ENCODE data around the gene MICALL2.

Gene MICALL2

GRCh38 chr7:1418505-1419309 is 40.6 kb downstream of the MICALL2 start:
- DNase-seq (ENCODE audit: low spot score), result peak; percentile 35

DNA sequence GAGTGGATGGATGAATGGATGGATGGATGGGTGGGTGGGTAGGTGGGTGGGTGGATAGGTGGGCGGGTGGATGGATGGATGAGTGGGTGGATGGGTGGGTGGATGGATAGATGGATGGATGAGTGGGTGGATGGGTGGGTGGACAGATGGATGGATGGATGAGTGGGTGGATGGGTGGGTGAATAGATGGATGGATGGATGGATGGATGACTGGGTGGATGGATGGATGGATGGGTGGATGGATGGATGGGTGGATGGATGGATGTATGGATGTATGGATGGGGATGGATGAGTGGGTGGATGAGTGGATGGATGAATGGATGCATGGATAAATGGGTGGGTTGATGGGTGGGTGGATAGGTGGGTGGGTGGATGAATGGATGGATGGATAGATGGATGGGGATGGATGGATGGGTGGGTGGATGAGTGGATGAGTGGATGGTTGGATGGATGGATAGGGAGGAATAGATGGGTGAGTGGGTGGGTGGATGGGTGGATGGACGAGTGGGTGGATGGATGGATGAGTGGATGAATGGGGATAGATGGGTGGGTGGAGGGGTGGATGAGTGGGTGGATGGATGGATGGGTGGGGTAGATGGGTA is 43.8 kb downstream of the MICALL2 start:
- no peak for DNase-seq (ENCODE audit: low spot score)

DNA sequence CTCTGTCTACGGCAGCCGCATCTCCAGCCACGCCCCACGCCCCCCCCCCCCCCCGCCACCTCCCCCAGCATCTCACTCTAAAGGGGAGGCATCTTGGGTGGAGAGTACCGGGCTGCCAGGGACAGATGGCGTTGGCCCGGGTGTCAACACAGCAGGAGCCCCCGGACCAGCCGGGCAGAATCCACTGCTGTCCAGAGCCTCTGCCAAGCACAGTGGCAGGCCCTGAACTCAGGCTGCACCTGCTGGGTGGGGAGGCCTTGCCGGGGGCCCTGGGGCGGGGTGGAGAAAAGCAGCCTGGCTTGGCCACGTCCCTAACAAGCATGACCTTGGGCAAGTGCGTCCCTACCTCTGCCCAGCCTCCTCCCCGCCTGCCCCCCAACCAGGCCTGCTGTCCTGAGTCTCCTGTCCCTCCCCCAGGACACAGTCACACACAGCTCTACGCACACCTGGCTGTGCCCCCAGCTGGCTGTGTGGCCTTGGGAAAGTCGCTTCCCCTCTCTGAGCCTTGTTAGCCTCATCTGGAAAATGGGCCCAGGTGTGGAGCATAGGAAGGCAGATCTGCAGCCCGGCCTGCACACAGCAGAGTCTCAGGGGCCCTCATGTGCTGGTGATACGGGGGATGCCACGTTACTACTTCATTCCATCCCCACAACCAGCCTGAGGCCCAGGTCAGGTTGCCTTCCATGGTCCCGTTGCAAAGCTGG is 45.2 kb downstream of the MICALL2 start:
- DNase-seq (ENCODE audit: low spot score), result no peak

GRCh38 chr7:1412322-1413261 is 46.7 kb downstream of the MICALL2 start:
- peak; percentile 79 for DNase-seq (ENCODE audit: low spot score)

GRCh38 chr7:1411414-1411813 is 47.9 kb downstream of the MICALL2 start:
- no peak for DNase-seq (ENCODE audit: low spot score)

- no peak for DNase-seq (ENCODE audit: low spot score)
Measured at GRCh38 chr7:1410992-1411391, 48.3 kb downstream of the MICALL2 start.

GRCh38 chr7:1409555-1409954 is 49.7 kb downstream of the MICALL2 start:
- DNase-seq (ENCODE audit: low spot score), result no peak

- DNase-seq (ENCODE audit: low spot score), result no peak
Measured at GRCh38 chr7:1408466-1408865, 50.8 kb downstream of the MICALL2 start.

GRCh38 chr7:1407892-1408291 is 51.4 kb downstream of the MICALL2 start:
- DNase-seq (ENCODE audit: low spot score), result no peak

GRCh38 chr7:1404898-1405548 is 54.2 kb downstream of the MICALL2 start:
- DNase-seq (ENCODE audit: low spot score), result no peak

GRCh38 chr7:1404460-1404809 is 54.8 kb downstream of the MICALL2 start:
- DNase-seq (ENCODE audit: low spot score), result no peak

DNA sequence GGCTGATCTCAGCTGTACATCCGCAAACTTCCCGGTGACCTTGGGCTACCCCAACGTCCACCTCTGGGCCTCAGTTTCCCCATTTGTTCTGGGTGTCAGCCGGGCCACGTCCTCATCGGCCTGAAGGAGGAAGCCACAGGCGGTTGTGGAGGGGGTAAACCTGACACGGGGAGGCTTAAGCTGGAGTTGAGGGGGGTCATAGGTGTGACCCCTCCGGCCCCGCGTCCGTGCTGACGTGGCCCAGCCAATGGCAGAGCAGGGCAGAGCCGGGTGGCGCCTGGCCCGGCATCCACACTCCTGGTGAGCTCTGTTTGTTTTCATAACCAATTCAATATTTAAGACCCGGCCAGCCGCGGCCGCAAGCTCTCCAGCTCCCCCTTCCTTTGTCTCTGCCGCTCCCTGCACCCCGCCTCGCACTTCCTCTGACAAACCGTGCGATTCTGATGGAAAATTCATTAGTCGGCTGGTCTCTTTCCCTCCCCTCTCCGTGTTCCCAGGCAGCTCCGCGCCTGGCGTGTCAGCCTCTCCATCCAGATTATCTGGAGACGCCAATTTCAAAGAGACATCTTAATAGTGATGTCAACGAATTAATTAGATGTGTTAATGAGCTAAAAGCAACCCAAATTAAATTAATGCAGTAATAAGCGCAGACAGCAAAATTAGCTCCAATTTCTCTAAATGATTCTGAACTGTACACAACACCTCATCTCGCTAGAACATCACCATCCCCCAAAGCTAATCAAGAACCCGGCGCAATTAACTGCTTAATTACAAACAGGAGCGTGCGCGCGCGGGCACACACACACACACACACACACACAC is 55.4 kb downstream of the MICALL2 start:
- no peak for DNase-seq (ENCODE audit: low spot score)

GRCh38 chr7:1402791-1403637 is 56.3 kb downstream of the MICALL2 start:
- no peak for DNase-seq (ENCODE audit: low spot score)

- no peak for DNase-seq (ENCODE audit: low spot score)
Measured at GRCh38 chr7:1402110-1402790, 57.0 kb downstream of the MICALL2 start.

DNA sequence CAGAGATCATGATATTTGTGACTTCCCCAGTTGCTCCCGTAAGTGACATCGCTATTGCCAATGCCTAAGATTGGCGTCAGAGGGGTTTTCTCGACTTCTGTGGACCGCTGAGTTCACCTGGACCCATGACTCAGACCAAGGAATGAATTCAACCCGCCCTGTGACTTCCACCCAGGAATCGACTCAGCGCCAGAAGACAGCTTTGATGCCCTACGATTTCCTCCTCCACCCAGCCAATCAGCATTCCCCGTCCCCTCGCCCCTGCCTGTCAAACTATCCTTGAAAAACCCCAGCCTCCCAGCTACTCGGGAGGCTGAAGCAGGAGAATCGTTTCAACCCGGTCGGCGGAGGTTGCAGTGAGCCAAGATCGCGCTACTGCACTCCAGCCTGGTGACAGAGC is 58.3 kb downstream of the MICALL2 start:
- no peak for DNase-seq (ENCODE audit: low spot score)

DNA sequence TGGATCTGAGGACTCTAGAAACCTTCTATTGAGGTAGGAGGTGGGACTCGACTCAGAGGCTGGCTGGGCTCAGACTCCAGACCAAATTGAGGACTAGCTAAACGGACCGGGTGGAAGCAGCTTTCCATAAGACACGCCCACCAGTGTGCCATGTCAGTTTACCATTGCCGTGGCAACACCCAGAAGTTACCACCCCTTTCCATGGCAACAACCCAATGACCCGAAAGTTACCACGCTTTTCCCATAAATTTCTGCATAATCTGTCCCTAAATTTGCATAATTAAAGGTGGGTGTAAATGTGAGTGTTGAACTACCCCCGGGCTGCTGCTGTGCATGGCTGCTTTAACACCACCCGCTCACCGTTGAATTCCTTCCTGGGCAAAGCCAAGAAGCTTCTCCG is 58.9 kb downstream of the MICALL2 start:
- DNase-seq (ENCODE audit: low spot score), result no peak

- DNase-seq (ENCODE audit: low spot score), result no peak
Measured at GRCh38 chr7:1397491-1398327, 61.6 kb downstream of the MICALL2 start.

DNA sequence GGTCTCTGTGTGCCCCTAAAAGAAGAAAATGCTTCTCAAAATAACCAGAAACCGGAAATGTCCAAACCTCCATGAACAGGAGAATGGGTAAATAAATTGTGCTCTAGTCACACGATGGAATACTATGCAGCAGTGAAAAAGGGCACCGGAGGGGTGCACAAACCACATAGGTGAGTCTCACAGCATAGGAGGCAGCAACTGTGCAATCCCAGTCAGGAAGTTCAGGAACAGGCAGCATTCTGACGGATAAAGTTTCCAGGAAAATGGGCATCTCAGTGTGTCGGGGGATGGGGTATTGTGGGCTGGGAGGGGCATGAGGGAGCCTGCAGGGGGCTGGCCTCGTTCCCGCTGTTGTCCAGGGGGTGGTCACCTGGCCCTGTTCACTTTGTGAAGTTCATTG is 63.1 kb downstream of the MICALL2 start:
- no peak for DNase-seq (ENCODE audit: low spot score)

All from SK-N-DZ (cell line).